DOHH2 (cell line): ENCODE results near the gene CDX1.

Experiments
- CTCF ChIP-seq: fragments of 200-600 bp; sonication (generic); IDR thresholded peaks from one replicate; pipeline ENCODE4 v1.5.1; 2014; ENCODE audit warnings: antibody characterized with exemption, mild to moderate bottlenecking, low read depth, low read length; ENCODE audit not compliant: poor library complexity, severe bottlenecking
- EZH2phosphoT487 ChIP-seq: fragments of 200-600 bp; sonication (generic); IDR thresholded peaks from 2 replicates; pipeline ENCODE4 v1.6.1; 2017; ENCODE audit warnings: borderline replicate concordance, mild to moderate bottlenecking, antibody characterized with exemption, low read length, moderate library complexity, mixed read lengths

- TF ChIP-seq CTCF, result no peak
- TF ChIP-seq EZH2phosphoT487, result no peak
Measured at GRCh38 chr5:150138551-150139265, 27.9 kb upstream of the CDX1 start.
